Heart right ventricle (tissue), 16 donors: ENCODE data around the gene NAA10. TPM values are rescaled to one million over a fixed set of nuclear protein-coding genes. Genes with fewer than 3 reads are reported as not detected.

ENCODE experiments used
- ATAC-seq, 8 donors: fragments of 200-7000 bp; cut with Tn5 transposase; one replicate each; pipeline ENCODE4 v1.9.1; 2020; ENCODE audit warnings: mild to moderate bottlenecking in 8 of 8, moderate library complexity in 8 of 8, moderate number of reproducible peaks in 1 of 8
- DNase-seq, 2 donors: peaks; one replicate each; pipeline ENCODE4 v3.0.0-alpha.2; 2020
- H3K27ac ChIP-seq, 10 donors: fragments of 200-600 bp; sonication (generic) in 2 of 10; one replicate each; pipeline versions ENCODE4 v1.5.0 to v1.8.0; 2020 to 2022; ENCODE audit warnings: mild to moderate bottlenecking in 3 of 10
- H3K27me3 ChIP-seq, 7 donors: fragments of 200-600 bp; one replicate each; pipeline ENCODE4 v1.8.0; 2021 to 2022; ENCODE audit warnings: mild to moderate bottlenecking in 2 of 7
- H3K36me3 ChIP-seq, 9 donors: fragments of 200-600 bp; sonication (generic) in 1 of 9; one replicate each; pipeline versions ENCODE4 v1.5.0 to v1.8.0; 2020 to 2022; ENCODE audit warnings: mild to moderate bottlenecking in 2 of 9
- H3K4me1 ChIP-seq, 9 donors: fragments of 200-600 bp; sonication (generic) in 1 of 9; one replicate each; pipeline versions ENCODE4 v1.5.0 to v1.8.0; 2020 to 2022; ENCODE audit warnings: mild to moderate bottlenecking in 4 of 9
- H3K4me3 ChIP-seq, 10 donors: fragments of 200-600 bp; sonication (generic) in 2 of 10; one replicate each; pipeline versions ENCODE4 v1.5.0 to v1.8.0; 2020 to 2022; ENCODE audit warnings: mild to moderate bottlenecking in 7 of 10, moderate library complexity in 2 of 10
- H3K9me3 ChIP-seq, 11 donors: fragments of 200-600 bp in 10 of 11; sonication (generic) in 2 of 11; one replicate each; pipeline versions ENCODE4 v1.5.0 to v1.8.0; 2013 to 2022; ENCODE audit warnings: mild to moderate bottlenecking in 2 of 11, control low read depth in 1 of 11, moderate library complexity in 1 of 11
- WGBS, 2 donors: extraction: QIAGEN DNeasy Blood & Tissue Kit; methylation state at CpG; one replicate each; pipeline ENCODE4 v1.1.7; 2013; ENCODE audit warnings: inconsistent platforms in 1 of 2; 5-methylcytosine and 5-hydroxymethylcytosine counted together
- intact Hi-C, 10 donors: fragments of 100-400 bp; cut with DNase I; formaldehyde crosslinking; loops; one replicate each; pipeline versions ENCODE4 v1.11.1 to v1.14.2; 2022
- polyA plus RNA-seq, 2 donors: library from polyadenylated mRNA; stranded (reverse); fragments of 200-250 nt; gene quantifications; one replicate each; pipeline ENCODE4 v1.2.3, GENCODE V29; 2013
- total RNA-seq, 10 donors: library from RNA; stranded (reverse); fragmentation: NEBNext Ultra II Directional in 3 of 10; extraction: Animal tissue kit (Norgen Biotek cat#: 25700) in 3 of 10; gene quantifications; one replicate each; pipeline versions ENCODE4 v1.2.1 to v1.2.4, GENCODE V29; 2021 to 2023
- TF ChIP-seq, protein P1 (sequence below), 9 donors: fragments of 200-600 bp; sonication (generic) in 2 of 9; IDR thresholded peaks; one replicate each; pipeline versions ENCODE4 v1.5.0 to v1.8.0; 2021 to 2022; ENCODE audit warnings: antibody characterized with exemption in 9 of 9, mild to moderate bottlenecking in 5 of 9, moderate library complexity in 1 of 9
- donor health status: Arrhythmogenic right ventricular cardiomyopathy.
- donor health status: ischemic (EF 13 %, LVEDD 7.1; RV severe dilation, severe dysfunction).
- donor health status: healthy with polysubstance abuse.
- donor health status: DM: no; HTN: yes; CAD: no.
- donor health status: DM: no; HTN: no; CAD: no.
- donor health status: ischemic (EF 25% LVEDD 6.9; RV normal size, moderate dysfunction).
- donor health status: ischemic (EF 25% LVEDD 5.7; RV mildly dilated, moderate dysfunction).
- donor health status: healthy.
- donor health status: DM: yes; HTN: yes; CAD: no.
- donor health status: Ischemic cardiomyopathy.
- donor health status: ischemic (EF 35%, LVEDD 5.7; RV mildly dilated, moderate dysfunction).
- donor health status: nonischemic (EF 11% LVEDD 7.7; RV severe dilation, severe dysfunction).
- donor health status: DM: yes; HTN: yes; CAD: no.
- donor health status: PGD.
- donor health status: ischemic (EF 29% LVEDD 5.4; RV normal size, mild dysfunction).
- donor health status: nonischemic (EF 23%, LVEDD 6.1; RV moderate dilation, normal function).

Gene NAA10
- total and polyA plus RNA-seq, 12 donors, result 46.9 to 228 (median 62.2) TPM

DNA sequence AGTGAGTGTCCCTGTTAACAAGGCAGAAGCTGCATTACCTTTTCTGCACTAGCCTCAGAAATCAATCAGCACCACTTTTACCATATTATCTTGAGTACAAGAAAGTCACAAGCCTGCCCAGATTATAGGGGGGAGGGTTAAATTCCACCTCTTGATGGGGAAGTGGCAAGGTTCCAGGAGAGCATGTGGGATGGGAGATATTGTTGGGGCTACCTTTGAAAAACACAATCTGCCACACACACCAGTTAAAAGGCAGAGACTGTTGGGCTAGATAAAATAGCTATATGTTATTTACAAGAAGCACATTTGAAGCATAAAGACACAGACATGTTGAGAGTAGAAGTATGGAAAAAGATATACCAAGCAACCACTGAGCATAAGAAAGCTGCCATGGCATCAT is 36.9 kb downstream of the NAA10 start:
- TF ChIP-seq, protein P1, sequence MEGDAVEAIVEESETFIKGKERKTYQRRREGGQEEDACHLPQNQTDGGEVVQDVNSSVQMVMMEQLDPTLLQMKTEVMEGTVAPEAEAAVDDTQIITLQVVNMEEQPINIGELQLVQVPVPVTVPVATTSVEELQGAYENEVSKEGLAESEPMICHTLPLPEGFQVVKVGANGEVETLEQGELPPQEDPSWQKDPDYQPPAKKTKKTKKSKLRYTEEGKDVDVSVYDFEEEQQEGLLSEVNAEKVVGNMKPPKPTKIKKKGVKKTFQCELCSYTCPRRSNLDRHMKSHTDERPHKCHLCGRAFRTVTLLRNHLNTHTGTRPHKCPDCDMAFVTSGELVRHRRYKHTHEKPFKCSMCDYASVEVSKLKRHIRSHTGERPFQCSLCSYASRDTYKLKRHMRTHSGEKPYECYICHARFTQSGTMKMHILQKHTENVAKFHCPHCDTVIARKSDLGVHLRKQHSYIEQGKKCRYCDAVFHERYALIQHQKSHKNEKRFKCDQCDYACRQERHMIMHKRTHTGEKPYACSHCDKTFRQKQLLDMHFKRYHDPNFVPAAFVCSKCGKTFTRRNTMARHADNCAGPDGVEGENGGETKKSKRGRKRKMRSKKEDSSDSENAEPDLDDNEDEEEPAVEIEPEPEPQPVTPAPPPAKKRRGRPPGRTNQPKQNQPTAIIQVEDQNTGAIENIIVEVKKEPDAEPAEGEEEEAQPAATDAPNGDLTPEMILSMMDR (IDR thresholded peaks at IDR 0.05), result no peak
- no peak for ATAC-seq
- Histone ChIP-seq H3K4me1 (peaks cover 0 to 25% (median 4%) of the 10 kb centered on the region in 9 donors), H3K27me3 (peaks cover 0 to 80% (median 0%) of the 10 kb centered on the region in 7 donors), H3K27ac (no peak overlapping the region), H3K9me3 (peaks cover 0 to 5% (median 0%) of the 10 kb centered on the region in 11 donors), H3K4me3 (no peak overlapping the region), H3K36me3 (no peaks in the 10 kb centered on the region)
- no peak for DNase-seq
- intact Hi-C loops, result loop anchor here in 1 of 10 donors (1.0 kb wide), 1 partner anchor 49 kb away; no protein-coding TSS in a partner anchor

DNA sequence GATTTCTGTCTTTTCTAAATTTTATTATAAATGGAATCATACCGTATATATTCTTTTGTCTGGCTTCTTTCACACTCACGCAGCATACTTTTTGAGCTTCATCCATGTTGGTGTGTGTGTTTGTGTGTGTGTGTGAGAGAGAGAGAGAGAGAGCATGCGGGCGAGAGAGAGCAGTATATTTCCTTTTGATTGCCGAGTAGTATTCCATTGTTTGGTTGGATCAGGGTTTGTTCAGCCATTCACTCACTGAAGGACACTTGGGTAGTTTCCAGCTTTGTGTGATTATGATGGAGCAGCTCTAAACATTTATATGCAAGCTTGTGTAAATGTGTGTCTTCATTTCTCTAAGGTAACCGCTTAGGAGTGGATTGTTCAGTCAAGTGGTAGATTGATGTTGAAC is 45.7 kb downstream of the NAA10 start:
- Histone ChIP-seq H3K4me1 (peaks cover 0 to 6% (median 0%) of the 10 kb centered on the region in 9 donors), H3K4me3 (no peak overlapping the region), H3K27me3 (peaks cover 0 to 89% (median 20%) of the 10 kb centered on the region in 7 donors), H3K36me3 (no peaks in the 10 kb centered on the region), H3K9me3 (no peaks in the 10 kb centered on the region), H3K27ac (no peak overlapping the region)
- WGBS, 2 donors, result 97% methylated on average over 6 of the region's 6 CpGs
- no peak for DNase-seq
- no peak for ATAC-seq
- intact Hi-C loops, result no loop called here
- TF ChIP-seq, protein P1 (IDR thresholded peaks at IDR 0.05), result no peak

DNA sequence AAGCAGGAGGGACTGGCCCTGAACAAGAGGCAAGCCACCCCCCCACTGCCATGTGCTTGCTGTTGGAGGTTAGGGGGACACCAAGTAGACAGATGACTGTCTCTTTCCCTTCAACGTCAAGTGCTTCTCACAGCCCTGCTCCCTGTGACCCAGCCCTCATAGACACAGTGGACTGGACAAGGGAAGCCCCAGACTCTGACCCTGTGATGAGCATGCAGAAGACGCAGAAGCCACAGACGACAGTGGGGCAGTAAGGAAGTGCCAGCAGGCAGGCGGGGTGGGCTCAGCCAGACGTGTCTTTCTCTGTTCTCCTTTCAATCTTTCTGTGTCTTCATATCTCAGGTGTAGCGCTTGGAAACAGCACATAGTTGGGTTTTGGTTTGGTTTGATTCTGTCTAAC is 46.5 kb downstream of the NAA10 start:
- intact Hi-C loops, result no loop called here
- H3K4me1 ChIP-seq, result peaks cover 0 to 6% (median 0%) of the 10 kb centered on the region in 9 donors
- no peaks in the 10 kb centered on the region for H3K36me3 ChIP-seq
- peaks cover 0 to 89% (median 27%) of the 10 kb centered on the region in 7 donors for H3K27me3 ChIP-seq
- ATAC-seq (no peak), DNase-seq (no peak)
- no peak overlapping the region for H3K27ac ChIP-seq
- no peaks in the 10 kb centered on the region for H3K9me3 ChIP-seq
- H3K4me3 ChIP-seq, result no peak overlapping the region
- TF ChIP-seq, protein P1 (IDR thresholded peaks at IDR 0.05), result no peak
- 64 to 75% methylated on average over 6 of the region's 6 CpGs for WGBS, 2 donors

DNA sequence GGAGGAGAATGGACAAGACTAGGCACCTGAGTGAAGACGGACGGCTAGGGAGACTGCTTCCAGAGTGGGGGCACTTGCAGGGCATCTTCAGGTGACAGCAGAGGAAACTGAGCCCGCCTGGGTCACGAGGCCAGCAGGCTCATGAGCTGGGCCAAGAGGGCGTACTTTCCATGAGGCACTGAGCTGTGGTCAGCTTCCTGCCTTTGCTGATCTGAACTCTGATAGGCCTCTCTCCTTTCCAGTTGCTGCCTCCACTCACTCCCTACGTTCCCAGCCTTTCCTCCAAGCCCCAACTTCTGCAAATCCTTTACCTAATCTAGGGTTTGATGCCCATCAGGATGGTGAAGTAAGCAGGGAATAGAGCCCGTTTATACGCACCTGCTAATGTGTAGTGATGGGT is 47.5 kb downstream of the NAA10 start:
- WGBS, 2 donors, result 60 to 69% methylated on average over 8 of the region's 8 CpGs
- intact Hi-C loops, result no loop called here
- no peak for ATAC-seq
- Histone ChIP-seq H3K27ac (no peak overlapping the region), H3K36me3 (no peaks in the 10 kb centered on the region), H3K4me3 (no peak overlapping the region), H3K4me1 (peaks cover 0 to 6% (median 0%) of the 10 kb centered on the region in 9 donors), H3K27me3 (peaks cover 0 to 89% (median 37%) of the 10 kb centered on the region in 7 donors), H3K9me3 (no peaks in the 10 kb centered on the region)
- no peak for DNase-seq
- TF ChIP-seq, protein P1 (IDR thresholded peaks at IDR 0.05), result no peak
